HepG2 (cell line): Measurements from ENCODE around the gene SMIM36. TPM values are rescaled to one million over a fixed set of nuclear protein-coding genes. Genes with fewer than 3 reads are reported as not detected.

Source experiments
- AHDC1 ChIP-seq: sonication (generic); formaldehyde crosslinking; IDR thresholded peaks from 2 replicates; pipeline ENCODE4 v1.5.1; 2020; ENCODE audit warnings: mild to moderate bottlenecking, missing genetic modification reagents, borderline replicate concordance
- ARID4A ChIP-seq: sonication (generic); formaldehyde crosslinking; IDR thresholded peaks from 2 replicates; pipeline ENCODE4 v1.5.0; 2020; ENCODE audit warnings: mild to moderate bottlenecking, missing genetic modification reagents, borderline replicate concordance
- ARNT2 ChIP-seq: sonication (generic); formaldehyde crosslinking; IDR thresholded peaks from 2 replicates; pipeline ENCODE4 v1.8.0; 2022; ENCODE audit warnings: mild to moderate bottlenecking, low read depth, missing genetic modification reagents, moderate library complexity
- ASH2L ChIP-seq: fragments of 300-600, 200-600 bp; sonication (generic); IDR thresholded peaks from 2 replicates; pipeline ENCODE4 v1.7.0; 2017; ENCODE audit warnings: low read depth, mild to moderate bottlenecking, moderate library complexity, mixed read lengths, low read length; ENCODE audit not compliant: insufficient read length
- ATF7-NPFF ChIP-seq: sonication (generic); formaldehyde crosslinking; IDR thresholded peaks from 2 replicates; pipeline ENCODE4 v1.8.1; 2023; ENCODE audit warnings: mild to moderate bottlenecking, low read depth, missing genetic modification reagents, moderate library complexity
- CEBPG ChIP-seq: IDR thresholded peaks from 2 replicates; pipeline ENCODE4 v1.6.1; 2016
- FOXA1 ChIP-seq, 2 experiments: fragments of 450-650 bp in 1 of 2; sonication (generic) in 1 of 2; formaldehyde crosslinking in 1 of 2; IDR thresholded peaks; 2 replicates each; pipeline versions ENCODE4 v1.4.0 to v1.6.1; 2016 to 2020; ENCODE audit warnings: missing genetic modification reagents in 1 of 2
- GATAD2A ChIP-seq: IDR thresholded peaks from 2 replicates; pipeline ENCODE4 v1.6.1; 2016
- JDP2 ChIP-seq: sonication (generic); formaldehyde crosslinking; IDR thresholded peaks from 2 replicates; pipeline ENCODE4 v1.8.1; 2022; ENCODE audit warnings: missing genetic modification reagents, borderline replicate concordance
- SMARCE1 ChIP-seq: fragments of 450-650 bp; IDR thresholded peaks from 2 replicates; pipeline ENCODE4 v1.6.1; 2017; ENCODE audit warnings: borderline replicate concordance
- TBX2 ChIP-seq: sonication (generic); formaldehyde crosslinking; IDR thresholded peaks from 2 replicates; pipeline ENCODE4 v1.5.0; 2020; ENCODE audit warnings: missing genetic modification reagents, mild to moderate bottlenecking, borderline replicate concordance
- TSC22D2 ChIP-seq: sonication (generic); formaldehyde crosslinking; IDR thresholded peaks from 2 replicates; pipeline ENCODE4 v1.5.1; 2020; ENCODE audit warnings: missing genetic modification reagents, mild to moderate bottlenecking, borderline replicate concordance
- ZNF567 ChIP-seq: sonication (generic); formaldehyde crosslinking; IDR thresholded peaks from 2 replicates; pipeline ENCODE4 v1.8.1; 2023; ENCODE audit warnings: mild to moderate bottlenecking, missing genetic modification reagents, borderline replicate concordance
- polyA plus RNA-seq, 8 experiments: library from polyadenylated mRNA; depleted of rRNA in 3 of 8; stranded (reverse) in 7 of 8; unstranded in 1 of 8; fragments of >200 nt; fragmentation: Illumina TruSeq in 4 of 8; extraction: Trizol in 4 of 8; gene quantifications; 2 replicates each; pipeline versions ENCODE4 v1.2.1 to v1.2.3, GENCODE V29; 2011 to 2016; ENCODE audit warnings: low read depth in 4 of 8, missing spikeins in 1 of 8, mixed read lengths in 1 of 8; ENCODE audit not compliant: insufficient read depth in 1 of 8
- total RNA-seq, 5 experiments: library from RNA; depleted of rRNA; stranded (reverse); fragments of >200 nt; fragmentation: Illumina TruSeq; extraction: Trizol; gene quantifications; 2 replicates each; pipeline ENCODE4 v1.2.3, GENCODE V29; 2016; ENCODE audit warnings: low read depth in 1 of 5
- TF ChIP-seq, protein P1 (sequence below): IDR thresholded peaks from 2 replicates; pipeline ENCODE4 v1.6.1; 2016; ENCODE audit warnings: missing genetic modification reagents, missing compliant biosample characterization
- TF ChIP-seq, protein P2 (sequence below), 2 experiments: sonication (generic) in 1 of 2; formaldehyde crosslinking in 1 of 2; IDR thresholded peaks; 2 replicates each; pipeline versions ENCODE4 v1.4.0 to v1.6.1; 2018 to 2020; ENCODE audit warnings: missing genetic modification reagents in 2 of 2, borderline replicate concordance in 1 of 2, low read depth in 1 of 2, mild to moderate bottlenecking in 1 of 2, missing biosample characterization in 1 of 2

SMIM36 gene
- total and polyA plus RNA-seq, 2 of the 13 experiments (the other 11 are each of a cell fraction or from before 2014, with no cell fraction given): not detected

- TF ChIP-seq ARNT2 (CRISPR knock-in tag) (0 out of 2 replicates have a peak, but pooled peaks have one; percentile 65), FOXA1 (IDR thresholded peaks at IDR 0.05) (no peak), FOXA1 (CRISPR knock-in tag; IDR thresholded peaks at IDR 0.05) (peak; percentile 68), CEBPG (peak; percentile 88), AHDC1 (peak; percentile 50; the same call in 1 of the 2 replicates), GATAD2A (CRISPR knock-in tag) (peak; percentile 93), TSC22D2 (CRISPR knock-in tag) (0 out of 2 replicates have a peak, but pooled peaks have one; percentile 39), ASH2L (peak; percentile 97), ATF7-NPFF (peak; percentile 45; the same call in 1 of the 2 replicates), ZNF567 (CRISPR knock-in tag) (no peak), SMARCE1 (no peak), ARID4A (peak; percentile 17; the same call in 1 of the 2 replicates), TBX2 (peak; percentile 56; the same call in 1 of the 2 replicates), JDP2 (CRISPR knock-in tag) (no peak)
- TF ChIP-seq, protein P1, sequence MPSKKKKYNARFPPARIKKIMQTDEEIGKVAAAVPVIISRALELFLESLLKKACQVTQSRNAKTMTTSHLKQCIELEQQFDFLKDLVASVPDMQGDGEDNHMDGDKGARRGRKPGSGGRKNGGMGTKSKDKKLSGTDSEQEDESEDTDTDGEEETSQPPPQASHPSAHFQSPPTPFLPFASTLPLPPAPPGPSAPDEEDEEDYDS (CRISPR knock-in tag): peak; percentile 83
- TF ChIP-seq, protein P2, sequence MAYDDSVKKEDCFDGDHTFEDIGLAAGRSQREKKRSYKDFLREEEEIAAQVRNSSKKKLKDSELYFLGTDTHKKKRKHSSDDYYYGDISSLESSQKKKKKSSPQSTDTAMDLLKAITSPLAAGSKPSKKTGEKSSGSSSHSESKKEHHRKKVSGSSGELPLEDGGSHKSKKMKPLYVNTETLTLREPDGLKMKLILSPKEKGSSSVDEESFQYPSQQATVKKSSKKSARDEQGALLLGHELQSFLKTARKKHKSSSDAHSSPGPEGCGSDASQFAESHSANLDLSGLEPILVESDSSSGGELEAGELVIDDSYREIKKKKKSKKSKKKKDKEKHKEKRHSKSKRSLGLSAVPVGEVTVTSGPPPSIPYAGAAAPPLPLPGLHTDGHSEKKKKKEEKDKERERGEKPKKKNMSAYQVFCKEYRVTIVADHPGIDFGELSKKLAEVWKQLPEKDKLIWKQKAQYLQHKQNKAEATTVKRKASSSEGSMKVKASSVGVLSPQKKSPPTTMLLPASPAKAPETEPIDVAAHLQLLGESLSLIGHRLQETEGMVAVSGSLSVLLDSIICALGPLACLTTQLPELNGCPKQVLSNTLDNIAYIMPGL (CRISPR knock-in tag; IDR thresholded peaks at IDR 0.05; ENCODE audit: borderline replicate concordance in 1 of 2, low read depth in 1 of 2): peak in 1 of 2 experiments; percentile 6; a peak in 1 of 4 replicates
These were observed 77.4 kb downstream of the SMIM36 start (continued) for GRCh38 chr17:55433629-55434422.
